WTC11 (cell line): ENCODE data around the gene CATSPERB. TPM values are rescaled to one million over a fixed set of nuclear protein-coding genes. Genes with fewer than 3 reads are reported as not detected.

ENCODE experiments used
- ATAC-seq: fragments of 200-7000 bp; cut with Tn5 transposase; 2 replicates; pipeline ENCODE4 v1.10.0; 2021; ENCODE audit warnings: mild to moderate bottlenecking, moderate library complexity
- CTCF ChIA-PET: fragments of 300-600 bp; sonication (Branson Sonifier 250); formaldehyde crosslinking; loops from one replicate; lab custom pipeline; 2021; ENCODE audit warnings: antibody characterized with exemption; lab: Charles Lee
- POLR2A ChIA-PET: fragments of 350-600 bp; sonication (Branson Sonifier 250); formaldehyde crosslinking; loops from one replicate; lab custom pipeline; 2021; ENCODE audit warnings: antibody characterized with exemption; lab: Charles Lee
- DNase-seq: peaks from one replicate; pipeline ENCODE4 v3.0.0; 2021; ENCODE audit warnings: low spot score
- H3K27ac Mint-ChIP-seq: 2 replicates; pipeline ENCODE4 v1.8.0; 2021; ENCODE audit warnings: mixed read lengths
- H3K27me3 Mint-ChIP-seq: 2 replicates; pipeline ENCODE4 v1.8.0; 2021; ENCODE audit warnings: low read depth, mild to moderate bottlenecking, moderate library complexity, mixed read lengths
- H3K36me3 Mint-ChIP-seq: 2 replicates; pipeline ENCODE4 v1.8.0; 2021; ENCODE audit warnings: mixed read lengths
- H3K4me1 Mint-ChIP-seq: 2 replicates; pipeline ENCODE4 v1.8.0; 2022; ENCODE audit warnings: mixed read lengths
- H3K4me3 Mint-ChIP-seq: 2 replicates; pipeline ENCODE4 v1.8.0; 2021; ENCODE audit warnings: mild to moderate bottlenecking, moderate library complexity, mixed read lengths
- H3K9me3 Mint-ChIP-seq: 2 replicates; pipeline ENCODE4 v1.8.0; 2021; ENCODE audit warnings: mixed read lengths
- CBFB ChIP-seq: sonication (generic); formaldehyde crosslinking; IDR thresholded peaks from 2 replicates; pipeline ENCODE4 v1.8.1; 2022; ENCODE audit warnings: mild to moderate bottlenecking, low read depth, missing genetic modification reagents
- CTCF ChIP-seq: fragments of 200-600 bp; IDR thresholded peaks from 2 replicates; pipeline ENCODE4 v1.8.0; 2022; ENCODE audit warnings: antibody characterized with exemption
- ELF4 ChIP-seq: sonication (generic); formaldehyde crosslinking; IDR thresholded peaks from 2 replicates; pipeline ENCODE4 v1.8.1; 2022; ENCODE audit warnings: low read depth, mild to moderate bottlenecking, moderate library complexity, missing genetic modification reagents
- ETV6 ChIP-seq: sonication (generic); formaldehyde crosslinking; IDR thresholded peaks from 2 replicates; pipeline ENCODE4 v1.8.1; 2022; ENCODE audit warnings: mild to moderate bottlenecking, missing genetic modification reagents
- FOXJ3 ChIP-seq: sonication (generic); formaldehyde crosslinking; IDR thresholded peaks from 2 replicates; pipeline ENCODE4 v1.9.0; 2021; ENCODE audit warnings: missing genetic modification reagents, mild to moderate bottlenecking, borderline replicate concordance
- GTF2I ChIP-seq: fragments of 250-450 bp; sonication (Bioruptor Pico); conservative IDR thresholded peaks from 2 replicates; pipeline ENCODE4 v1.4.0; 2021; ENCODE audit warnings: mild to moderate bottlenecking
- HMGA2 ChIP-seq: fragments of 250-450 bp; sonication (Bioruptor Pico); IDR thresholded peaks from 2 replicates; pipeline ENCODE4 v1.4.0; 2021; ENCODE audit warnings: mild to moderate bottlenecking, moderate library complexity
- MAX ChIP-seq: sonication (generic); formaldehyde crosslinking; IDR thresholded peaks from 2 replicates; pipeline ENCODE4 v1.8.0; 2022; ENCODE audit warnings: mild to moderate bottlenecking, missing genetic modification reagents
- MYBL2 ChIP-seq: sonication (generic); formaldehyde crosslinking; IDR thresholded peaks from 2 replicates; pipeline ENCODE4 v1.8.1; 2023; ENCODE audit warnings: mild to moderate bottlenecking, moderate library complexity, missing genetic modification reagents
- NFE2L1 ChIP-seq: sonication (generic); formaldehyde crosslinking; IDR thresholded peaks from 2 replicates; pipeline ENCODE4 v1.8.1; 2023; ENCODE audit warnings: missing genetic modification reagents
- SOX15 ChIP-seq: fragments of 250-450 bp; sonication (Bioruptor Pico); IDR thresholded peaks from 2 replicates; pipeline ENCODE4 v1.9.0; 2021; ENCODE audit warnings: mild to moderate bottlenecking
- SP1 ChIP-seq: sonication (generic); formaldehyde crosslinking; conservative IDR thresholded peaks from 2 replicates; pipeline ENCODE4 v1.8.1; 2022; ENCODE audit warnings: missing genetic modification reagents
- TEAD4 ChIP-seq: sonication (generic); formaldehyde crosslinking; IDR thresholded peaks from 2 replicates; pipeline ENCODE4 v1.8.0; 2022; ENCODE audit warnings: mild to moderate bottlenecking, missing genetic modification reagents
- ZNF138 ChIP-seq: sonication (generic); formaldehyde crosslinking; conservative IDR thresholded peaks from 2 replicates; pipeline ENCODE4 v1.8.1; 2022; ENCODE audit warnings: mild to moderate bottlenecking, moderate library complexity, missing genetic modification reagents
- ZNF232 ChIP-seq: sonication (generic); formaldehyde crosslinking; IDR thresholded peaks from 2 replicates; pipeline ENCODE4 v1.8.0; 2022; ENCODE audit warnings: mild to moderate bottlenecking, missing genetic modification reagents
- ZNF425 ChIP-seq: fragments of 250-450 bp; sonication (Bioruptor Pico); conservative IDR thresholded peaks from 2 replicates; pipeline ENCODE4 v1.9.0; 2021; ENCODE audit warnings: mild to moderate bottlenecking
- total RNA-seq: library from RNA; stranded (reverse); gene quantifications from 3 replicates; pipeline ENCODE4 v1.2.3, GENCODE V29; 2021
- TF ChIP-seq, protein P1 (sequence below): sonication (generic); formaldehyde crosslinking; IDR thresholded peaks from 2 replicates; pipeline ENCODE4 v1.8.0; 2023; ENCODE audit warnings: missing genetic modification reagents, mild to moderate bottlenecking, borderline replicate concordance
- TF ChIP-seq, protein P2 (sequence below): sonication (generic); formaldehyde crosslinking; IDR thresholded peaks from 2 replicates; pipeline ENCODE4 v1.8.1; 2022; ENCODE audit warnings: low read depth, mild to moderate bottlenecking, moderate library complexity, missing genetic modification reagents, borderline replicate concordance
- TF ChIP-seq, protein P3 (sequence below): fragments of 250-450 bp; sonication (Bioruptor Pico); IDR thresholded peaks from 2 replicates; pipeline ENCODE4 v2.1.2; 2022; ENCODE audit warnings: mild to moderate bottlenecking, moderate library complexity
- TF ChIP-seq, protein P4 (sequence below): fragments of 250-450 bp; sonication (Bioruptor Pico); IDR thresholded peaks from 2 replicates; pipeline ENCODE4 v1.9.0; 2021; ENCODE audit warnings: mild to moderate bottlenecking, borderline replicate concordance

The CATSPERB gene
- total RNA-seq, 1 experiment from 2014 or later, result 0.11 TPM

GRCh38 chr14:91573528-91573893, 158.4 kb downstream of the CATSPERB start:
- H3K36me3 Mint-ChIP-seq, result peaks cover 16% of the 10 kb centered on the region
- CTCF ChIA-PET, result no interaction called here
- ATAC-seq (no peak), DNase-seq (no peak)
- H3K4me3 Mint-ChIP-seq, result peak overlapping the region; percentile 51
- POLR2A ChIA-PET, result no interaction called here
- H3K4me1 Mint-ChIP-seq, result peaks cover 7% of the 10 kb centered on the region
- TF ChIP-seq, protein P1, sequence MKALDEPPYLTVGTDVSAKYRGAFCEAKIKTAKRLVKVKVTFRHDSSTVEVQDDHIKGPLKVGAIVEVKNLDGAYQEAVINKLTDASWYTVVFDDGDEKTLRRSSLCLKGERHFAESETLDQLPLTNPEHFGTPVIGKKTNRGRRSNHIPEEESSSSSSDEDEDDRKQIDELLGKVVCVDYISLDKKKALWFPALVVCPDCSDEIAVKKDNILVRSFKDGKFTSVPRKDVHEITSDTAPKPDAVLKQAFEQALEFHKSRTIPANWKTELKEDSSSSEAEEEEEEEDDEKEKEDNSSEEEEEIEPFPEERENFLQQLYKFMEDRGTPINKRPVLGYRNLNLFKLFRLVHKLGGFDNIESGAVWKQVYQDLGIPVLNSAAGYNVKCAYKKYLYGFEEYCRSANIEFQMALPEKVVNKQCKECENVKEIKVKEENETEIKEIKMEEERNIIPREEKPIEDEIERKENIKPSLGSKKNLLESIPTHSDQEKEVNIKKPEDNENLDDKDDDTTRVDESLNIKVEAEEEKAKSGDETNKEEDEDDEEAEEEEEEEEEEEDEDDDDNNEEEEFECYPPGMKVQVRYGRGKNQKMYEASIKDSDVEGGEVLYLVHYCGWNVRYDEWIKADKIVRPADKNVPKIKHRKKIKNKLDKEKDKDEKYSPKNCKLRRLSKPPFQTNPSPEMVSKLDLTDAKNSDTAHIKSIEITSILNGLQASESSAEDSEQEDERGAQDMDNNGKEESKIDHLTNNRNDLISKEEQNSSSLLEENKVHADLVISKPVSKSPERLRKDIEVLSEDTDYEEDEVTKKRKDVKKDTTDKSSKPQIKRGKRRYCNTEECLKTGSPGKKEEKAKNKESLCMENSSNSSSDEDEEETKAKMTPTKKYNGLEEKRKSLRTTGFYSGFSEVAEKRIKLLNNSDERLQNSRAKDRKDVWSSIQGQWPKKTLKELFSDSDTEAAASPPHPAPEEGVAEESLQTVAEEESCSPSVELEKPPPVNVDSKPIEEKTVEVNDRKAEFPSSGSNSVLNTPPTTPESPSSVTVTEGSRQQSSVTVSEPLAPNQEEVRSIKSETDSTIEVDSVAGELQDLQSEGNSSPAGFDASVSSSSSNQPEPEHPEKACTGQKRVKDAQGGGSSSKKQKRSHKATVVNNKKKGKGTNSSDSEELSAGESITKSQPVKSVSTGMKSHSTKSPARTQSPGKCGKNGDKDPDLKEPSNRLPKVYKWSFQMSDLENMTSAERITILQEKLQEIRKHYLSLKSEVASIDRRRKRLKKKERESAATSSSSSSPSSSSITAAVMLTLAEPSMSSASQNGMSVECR (CRISPR knock-in tag), result no peak
- TF ChIP-seq MAX (CRISPR knock-in tag), result no peak
- no peak for TF ChIP-seq NFE2L1 (CRISPR knock-in tag)
- TF ChIP-seq ELF4 (CRISPR knock-in tag), result no peak
- no peak for TF ChIP-seq CBFB
- TF ChIP-seq ETV6 (CRISPR knock-in tag), result no peak
- no peak for TF ChIP-seq ZNF425 (CRISPR knock-in tag)
- TF ChIP-seq, protein P2, sequence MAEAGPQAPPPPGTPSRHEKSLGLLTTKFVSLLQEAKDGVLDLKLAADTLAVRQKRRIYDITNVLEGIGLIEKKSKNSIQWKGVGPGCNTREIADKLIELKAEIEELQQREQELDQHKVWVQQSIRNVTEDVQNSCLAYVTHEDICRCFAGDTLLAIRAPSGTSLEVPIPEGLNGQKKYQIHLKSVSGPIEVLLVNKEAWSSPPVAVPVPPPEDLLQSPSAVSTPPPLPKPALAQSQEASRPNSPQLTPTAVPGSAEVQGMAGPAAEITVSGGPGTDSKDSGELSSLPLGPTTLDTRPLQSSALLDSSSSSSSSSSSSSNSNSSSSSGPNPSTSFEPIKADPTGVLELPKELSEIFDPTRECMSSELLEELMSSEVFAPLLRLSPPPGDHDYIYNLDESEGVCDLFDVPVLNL (CRISPR knock-in tag), result no peak
- no peak for TF ChIP-seq HMGA2 (CRISPR knock-in tag)
- TF ChIP-seq SP1 (CRISPR knock-in tag), result no peak
- TF ChIP-seq GTF2I, result no peak
- no peak for TF ChIP-seq CTCF
- no peak for TF ChIP-seq TEAD4 (CRISPR knock-in tag)
- no peak for TF ChIP-seq SOX15 (CRISPR knock-in tag)
- TF ChIP-seq MYBL2 (CRISPR knock-in tag), result no peak
- TF ChIP-seq, protein P3, sequence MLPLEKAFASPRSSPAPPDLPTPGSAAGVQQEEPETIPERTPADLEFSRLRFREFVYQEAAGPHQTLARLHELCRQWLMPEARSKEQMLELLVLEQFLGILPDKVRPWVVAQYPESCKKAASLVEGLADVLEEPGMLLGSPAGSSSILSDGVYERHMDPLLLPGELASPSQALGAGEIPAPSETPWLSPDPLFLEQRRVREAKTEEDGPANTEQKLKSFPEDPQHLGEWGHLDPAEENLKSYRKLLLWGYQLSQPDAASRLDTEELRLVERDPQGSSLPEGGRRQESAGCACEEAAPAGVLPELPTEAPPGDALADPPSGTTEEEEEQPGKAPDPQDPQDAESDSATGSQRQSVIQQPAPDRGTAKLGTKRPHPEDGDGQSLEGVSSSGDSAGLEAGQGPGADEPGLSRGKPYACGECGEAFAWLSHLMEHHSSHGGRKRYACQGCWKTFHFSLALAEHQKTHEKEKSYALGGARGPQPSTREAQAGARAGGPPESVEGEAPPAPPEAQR (CRISPR knock-in tag), result no peak
- no peak for TF ChIP-seq FOXJ3 (CRISPR knock-in tag)
- TF ChIP-seq ZNF232 (CRISPR knock-in tag), result no peak
- TF ChIP-seq, protein P4, sequence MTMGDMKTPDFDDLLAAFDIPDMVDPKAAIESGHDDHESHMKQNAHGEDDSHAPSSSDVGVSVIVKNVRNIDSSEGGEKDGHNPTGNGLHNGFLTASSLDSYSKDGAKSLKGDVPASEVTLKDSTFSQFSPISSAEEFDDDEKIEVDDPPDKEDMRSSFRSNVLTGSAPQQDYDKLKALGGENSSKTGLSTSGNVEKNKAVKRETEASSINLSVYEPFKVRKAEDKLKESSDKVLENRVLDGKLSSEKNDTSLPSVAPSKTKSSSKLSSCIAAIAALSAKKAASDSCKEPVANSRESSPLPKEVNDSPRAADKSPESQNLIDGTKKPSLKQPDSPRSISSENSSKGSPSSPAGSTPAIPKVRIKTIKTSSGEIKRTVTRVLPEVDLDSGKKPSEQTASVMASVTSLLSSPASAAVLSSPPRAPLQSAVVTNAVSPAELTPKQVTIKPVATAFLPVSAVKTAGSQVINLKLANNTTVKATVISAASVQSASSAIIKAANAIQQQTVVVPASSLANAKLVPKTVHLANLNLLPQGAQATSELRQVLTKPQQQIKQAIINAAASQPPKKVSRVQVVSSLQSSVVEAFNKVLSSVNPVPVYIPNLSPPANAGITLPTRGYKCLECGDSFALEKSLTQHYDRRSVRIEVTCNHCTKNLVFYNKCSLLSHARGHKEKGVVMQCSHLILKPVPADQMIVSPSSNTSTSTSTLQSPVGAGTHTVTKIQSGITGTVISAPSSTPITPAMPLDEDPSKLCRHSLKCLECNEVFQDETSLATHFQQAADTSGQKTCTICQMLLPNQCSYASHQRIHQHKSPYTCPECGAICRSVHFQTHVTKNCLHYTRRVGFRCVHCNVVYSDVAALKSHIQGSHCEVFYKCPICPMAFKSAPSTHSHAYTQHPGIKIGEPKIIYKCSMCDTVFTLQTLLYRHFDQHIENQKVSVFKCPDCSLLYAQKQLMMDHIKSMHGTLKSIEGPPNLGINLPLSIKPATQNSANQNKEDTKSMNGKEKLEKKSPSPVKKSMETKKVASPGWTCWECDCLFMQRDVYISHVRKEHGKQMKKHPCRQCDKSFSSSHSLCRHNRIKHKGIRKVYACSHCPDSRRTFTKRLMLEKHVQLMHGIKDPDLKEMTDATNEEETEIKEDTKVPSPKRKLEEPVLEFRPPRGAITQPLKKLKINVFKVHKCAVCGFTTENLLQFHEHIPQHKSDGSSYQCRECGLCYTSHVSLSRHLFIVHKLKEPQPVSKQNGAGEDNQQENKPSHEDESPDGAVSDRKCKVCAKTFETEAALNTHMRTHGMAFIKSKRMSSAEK (CRISPR knock-in tag), result no peak
- no peak for TF ChIP-seq ZNF138
- TF ChIP-seq, all 79 proteins: peak for 0
- Mint-ChIP-seq H3K27me3 (peaks cover 89% of the 10 kb centered on the region), H3K9me3 (peaks cover 33% of the 10 kb centered on the region), H3K27ac (no peak overlapping the region)
